SK-N-SH treated with all-trans-retinoic acid at 6 μM for 48 hours (cell line): ENCODE results near the gene SEH1L.

ENCODE experiments used
- ATAC-seq: fragments of 200-7000 bp; cut with Tn5 transposase; 3 replicates; pipeline ENCODE4 v1.9.1; 2020; ENCODE audit warnings: mild to moderate bottlenecking, moderate library complexity
- ARNTL ChIP-seq: fragments of 450-650 bp; formaldehyde crosslinking; IDR thresholded peaks from 2 replicates; pipeline ENCODE4 v1.5.0; 2020; ENCODE audit warnings: low read depth, mild to moderate bottlenecking, moderate library complexity, borderline replicate concordance
- BACH2 ChIP-seq: fragments of 250-450 bp; sonication (Bioruptor Pico); IDR thresholded peaks from 2 replicates; pipeline ENCODE4 v1.9.0; 2021; ENCODE audit warnings: mild to moderate bottlenecking, borderline replicate concordance
- CREB5 ChIP-seq: fragments of 250-450 bp; sonication (Bioruptor Pico); IDR thresholded peaks from 2 replicates; pipeline ENCODE4 v1.5.1; 2020; ENCODE audit warnings: low read depth, mild to moderate bottlenecking, moderate library complexity
- CSDC2 ChIP-seq: fragments of 250-450 bp; sonication (Bioruptor Pico); IDR thresholded peaks from 2 replicates; pipeline ENCODE4 v1.5.0; 2020; ENCODE audit warnings: mild to moderate bottlenecking, moderate library complexity
- CSRNP3 ChIP-seq: fragments of 250-450 bp; sonication (Bioruptor Pico); IDR thresholded peaks from 2 replicates; pipeline ENCODE4 v1.5.1; 2021; ENCODE audit warnings: mild to moderate bottlenecking, moderate library complexity
- ESRRG ChIP-seq: fragments of 250-450 bp; sonication (Bioruptor Pico); IDR thresholded peaks from 2 replicates; pipeline ENCODE4 v1.6.1; 2021; ENCODE audit warnings: mild to moderate bottlenecking
- GLIS3 ChIP-seq: fragments of 250-450 bp; sonication (Bioruptor Pico); IDR thresholded peaks from 2 replicates; pipeline ENCODE4 v1.5.0; 2020; ENCODE audit warnings: mild to moderate bottlenecking, moderate library complexity
- ISL1 ChIP-seq: fragments of 250-450 bp; sonication (Bioruptor Pico); IDR thresholded peaks from 2 replicates; pipeline ENCODE4 v2.1.2; 2022; ENCODE audit warnings: mild to moderate bottlenecking, moderate library complexity
- PATZ1 ChIP-seq: fragments of 250-450 bp; sonication (Bioruptor Pico); IDR thresholded peaks from 2 replicates; pipeline ENCODE4 v1.8.0; 2020; ENCODE audit warnings: mild to moderate bottlenecking, moderate library complexity, borderline replicate concordance
- POU6F1 ChIP-seq: fragments of 250-450 bp; sonication (Bioruptor Pico); IDR thresholded peaks from 2 replicates; pipeline ENCODE4 v1.8.0; 2021; ENCODE audit warnings: low read depth, mild to moderate bottlenecking, moderate library complexity, borderline replicate concordance
- PPARA ChIP-seq: fragments of 250-450 bp; sonication (Bioruptor Pico); IDR thresholded peaks from 2 replicates; pipeline ENCODE4 v1.5.0; 2020; ENCODE audit warnings: mild to moderate bottlenecking, borderline replicate concordance
- RARB ChIP-seq: fragments of 250-450 bp; sonication (Bioruptor Pico); IDR thresholded peaks from 2 replicates; pipeline ENCODE4 v1.8.0; 2021; ENCODE audit warnings: mild to moderate bottlenecking, moderate library complexity
- SNAI2 ChIP-seq: fragments of 250-450 bp; sonication (Bioruptor Pico); IDR thresholded peaks from 2 replicates; pipeline ENCODE4 v1.5.0; 2020; ENCODE audit warnings: mild to moderate bottlenecking, moderate library complexity
- TCF4 ChIP-seq: fragments of 250-450 bp; sonication (Bioruptor Pico); IDR thresholded peaks from 2 replicates; pipeline ENCODE4 v1.8.0; 2021; ENCODE audit warnings: mild to moderate bottlenecking, moderate library complexity, borderline replicate concordance
- TOX ChIP-seq: fragments of 250-450 bp; sonication (Bioruptor Pico); IDR thresholded peaks from 2 replicates; pipeline ENCODE4 v1.8.0; 2021; ENCODE audit warnings: mild to moderate bottlenecking, moderate library complexity, borderline replicate concordance
- TSHZ2 ChIP-seq: fragments of 250-450 bp; sonication (Bioruptor Pico); IDR thresholded peaks from 2 replicates; pipeline ENCODE4 v1.5.0; 2020; ENCODE audit warnings: mild to moderate bottlenecking, moderate library complexity
- ZC3H10 ChIP-seq: fragments of 250-450 bp; sonication (Bioruptor Pico); IDR thresholded peaks from 2 replicates; pipeline ENCODE4 v1.5.1; 2021; ENCODE audit warnings: mild to moderate bottlenecking, moderate library complexity
- ZFP3 ChIP-seq: fragments of 250-450 bp; sonication (Bioruptor Pico); IDR thresholded peaks from 2 replicates; pipeline ENCODE4 v1.5.0; 2020; ENCODE audit warnings: mild to moderate bottlenecking, moderate library complexity
- ZNF565 ChIP-seq: fragments of 450-650 bp; formaldehyde crosslinking; conservative IDR thresholded peaks from 2 replicates; pipeline ENCODE4 v1.5.0; 2020; ENCODE audit warnings: low read depth, mild to moderate bottlenecking, moderate library complexity
- ZNF70 ChIP-seq: fragments of 450-650 bp; formaldehyde crosslinking; IDR thresholded peaks from 2 replicates; pipeline ENCODE4 v1.5.0; 2020; ENCODE audit warnings: mild to moderate bottlenecking, moderate library complexity

SEH1L gene

GRCh38 chr18:13019301-13019700, 71.5 kb downstream of the SEH1L start (continued):
- TF ChIP-seq ZNF70 (CRISPR knock-in tag) (no peak), ARNTL (CRISPR knock-in tag) (no peak), RARB (no peak), BACH2 (CRISPR knock-in tag) (no peak), ZNF565 (CRISPR knock-in tag) (no peak)

GRCh38 chr18:13022644-13023043, 74.8 kb downstream of the SEH1L start:
- TF ChIP-seq ARNTL (CRISPR knock-in tag) (no peak), PPARA (CRISPR knock-in tag) (no peak), SNAI2 (CRISPR knock-in tag) (no peak), ZNF70 (CRISPR knock-in tag) (no peak), POU6F1 (CRISPR knock-in tag) (no peak), TSHZ2 (no peak), ISL1 (CRISPR knock-in tag) (no peak), TCF4 (CRISPR knock-in tag) (no peak), ZNF565 (CRISPR knock-in tag) (no peak), ZC3H10 (CRISPR knock-in tag) (no peak), RARB (no peak), CSDC2 (CRISPR knock-in tag) (no peak), ZFP3 (CRISPR knock-in tag) (no peak), PATZ1 (CRISPR knock-in tag) (no peak)
- TF ChIP-seq, all 23 proteins: peak for 0
- no peak for ATAC-seq

GRCh38 chr18:13025233-13025632, 77.4 kb downstream of the SEH1L start:
- no peak for ATAC-seq
- TF ChIP-seq SNAI2 (CRISPR knock-in tag), result no peak
- no peak for TF ChIP-seq ESRRG
- no peak for TF ChIP-seq ZNF70 (CRISPR knock-in tag)
- no peak for TF ChIP-seq TOX (CRISPR knock-in tag)
- no peak for TF ChIP-seq CSRNP3 (CRISPR knock-in tag)
- no peak for TF ChIP-seq TCF4 (CRISPR knock-in tag)
- no peak for TF ChIP-seq TSHZ2
- TF ChIP-seq BACH2 (CRISPR knock-in tag), result no peak
- TF ChIP-seq PATZ1 (CRISPR knock-in tag), result no peak
- TF ChIP-seq GLIS3, result no peak
- no peak for TF ChIP-seq PPARA (CRISPR knock-in tag)
- TF ChIP-seq POU6F1 (CRISPR knock-in tag), result no peak
- no peak for TF ChIP-seq CREB5 (CRISPR knock-in tag)
- TF ChIP-seq ZNF565 (CRISPR knock-in tag), result no peak
- TF ChIP-seq ARNTL (CRISPR knock-in tag), result no peak
- TF ChIP-seq ISL1 (CRISPR knock-in tag), result no peak
